ENCODE measurements around the gene MANBA. TPM values are rescaled to one million over a fixed set of nuclear protein-coding genes. Genes with fewer than 3 reads are reported as not detected.
A peak's percentile ranks its signal among the peaks of the same experiment; 100 is the strongest.

MANBA gene
- total RNA-seq, 1 donor from 2014 or later = 30.3 TPM

GRCh38 chr4:102599886-102600285 is 160.9 kb downstream of the MANBA start:
- TF ChIP-seq CTCF (IDR thresholded peaks at IDR 0.05; ENCODE audit: borderline replicate concordance) = no peak
- intact Hi-C loops (cut with micrococcal nuclease) = loop anchor here (10.0 kb wide), 1 partner anchor 95 kb away; the partner anchor contains the start of gene NFKB1
- DNase-seq = no peak

GRCh38 chr4:102599455-102599854 is 161.3 kb downstream of the MANBA start:
- Histone ChIP-seq H3K36me3 (peaks cover 95% of the 10 kb centered on the region), H3K4me1 (peaks cover 23% of the 10 kb centered on the region), H3K27me3 (ENCODE audit: low read depth) (no peaks in the 10 kb centered on the region), H3K9me3 (replicated peaks) (no peaks in the 10 kb centered on the region), H3K4me3 (no peak overlapping the region), H3K27ac (replicated peaks) (no peak overlapping the region)
- DNase-seq = no peak
- intact Hi-C loops (cut with micrococcal nuclease) = loop anchor here (10.0 kb wide), 1 partner anchor 95 kb away; the partner anchor contains the start of gene NFKB1
- TF ChIP-seq CTCF (IDR thresholded peaks at IDR 0.05; ENCODE audit: borderline replicate concordance) = no peak

More at GRCh38 chr4:102599886-102600285, 160.9 kb downstream of the MANBA start:
- Histone ChIP-seq H3K9me3 (replicated peaks) (no peaks in the 10 kb centered on the region), H3K27me3 (ENCODE audit: low read depth) (no peaks in the 10 kb centered on the region), H3K4me3 (no peak overlapping the region), H3K4me1 (peaks cover 23% of the 10 kb centered on the region), H3K36me3 (peaks cover 95% of the 10 kb centered on the region), H3K27ac (replicated peaks) (no peak overlapping the region)

GRCh38 chr4:102598762-102599374 is 161.9 kb downstream of the MANBA start:
- peaks cover 94% of the 10 kb centered on the region for H3K36me3 ChIP-seq
- intact Hi-C loops (cut with micrococcal nuclease) = loop anchor here (10.0 kb wide), 1 partner anchor 94 kb away; the partner anchor contains the start of gene NFKB1
- TF ChIP-seq CTCF (IDR thresholded peaks at IDR 0.05; ENCODE audit: borderline replicate concordance) = no peak

GRCh38 chr4:102598086-102598761 is 162.5 kb downstream of the MANBA start:
- Histone ChIP-seq H3K4me3 (no peak overlapping the region), H3K27ac (replicated peaks) (peak overlapping the region; percentile 28), H3K27me3 (ENCODE audit: low read depth) (no peaks in the 10 kb centered on the region), H3K4me1 (peaks cover 23% of the 10 kb centered on the region), H3K36me3 (peaks cover 94% of the 10 kb centered on the region), H3K9me3 (replicated peaks) (no peaks in the 10 kb centered on the region)
- intact Hi-C loops (cut with micrococcal nuclease) = loop anchor here (10.0 kb wide), 1 partner anchor 93 kb away; the partner anchor contains the start of gene NFKB1
- no peak for DNase-seq
- no peak for TF ChIP-seq CTCF (IDR thresholded peaks at IDR 0.05; ENCODE audit: borderline replicate concordance)

More at GRCh38 chr4:102598762-102599374, 161.9 kb downstream of the MANBA start:
- H3K4me1 ChIP-seq = peaks cover 23% of the 10 kb centered on the region
- no peak overlapping the region for H3K4me3 ChIP-seq
- no peaks in the 10 kb centered on the region for H3K9me3 ChIP-seq (replicated peaks)
- no peak for DNase-seq
- no peaks in the 10 kb centered on the region for H3K27me3 ChIP-seq (ENCODE audit: low read depth)
- H3K27ac ChIP-seq (replicated peaks) = peak overlapping the region; percentile 28

GRCh38 chr4:102596532-102596931 is 164.2 kb downstream of the MANBA start:
- TF ChIP-seq CTCF (IDR thresholded peaks at IDR 0.05; ENCODE audit: borderline replicate concordance) = no peak
- Histone ChIP-seq H3K27me3 (ENCODE audit: low read depth) (no peaks in the 10 kb centered on the region), H3K4me1 (peaks cover 23% of the 10 kb centered on the region), H3K27ac (replicated peaks) (no peak overlapping the region), H3K9me3 (replicated peaks) (peaks cover 2% of the 10 kb centered on the region), H3K36me3 (peaks cover 87% of the 10 kb centered on the region), H3K4me3 (no peak overlapping the region)
- no peak for DNase-seq
- intact Hi-C loops (cut with micrococcal nuclease) = loop anchor here (10.0 kb wide), 1 partner anchor 92 kb away; the partner anchor contains the start of gene NFKB1

Data from left ventricle myocardium inferior (tissue), 1 donor.